Measurements from ENCODE around the gene VTN.
"Not testable (repeated sequence)": the region's sequence is repeated elsewhere in the genome, so short reads cannot be mapped to it uniquely, and the experiment has no call there.

VTN gene

DNA sequence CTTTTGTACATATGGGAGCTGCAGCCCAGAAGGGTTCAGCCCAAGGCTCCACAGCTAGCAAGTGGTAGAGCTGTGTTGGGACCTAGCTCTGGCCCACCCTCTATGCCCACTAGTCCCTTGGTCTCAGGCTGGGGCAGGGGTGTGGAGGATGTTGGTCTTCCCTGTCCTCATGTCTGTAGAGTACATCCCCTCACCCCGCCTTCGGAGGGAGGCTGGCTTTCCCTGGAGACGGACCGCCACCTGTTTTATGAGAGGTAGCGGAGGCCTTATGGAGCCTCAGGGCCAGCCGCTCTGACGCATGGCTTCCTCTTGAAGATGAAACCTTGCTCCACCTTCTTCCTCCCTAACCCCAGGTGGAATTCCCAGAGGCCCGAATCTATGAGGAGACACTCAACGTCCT, 26.1 kb downstream of the VTN start:
- peaks cover 33 to 100% (median 94%) of the 10 kb centered on the region in 3 donors for H3K36me3 ChIP-seq
- TF ChIP-seq, protein P1, sequence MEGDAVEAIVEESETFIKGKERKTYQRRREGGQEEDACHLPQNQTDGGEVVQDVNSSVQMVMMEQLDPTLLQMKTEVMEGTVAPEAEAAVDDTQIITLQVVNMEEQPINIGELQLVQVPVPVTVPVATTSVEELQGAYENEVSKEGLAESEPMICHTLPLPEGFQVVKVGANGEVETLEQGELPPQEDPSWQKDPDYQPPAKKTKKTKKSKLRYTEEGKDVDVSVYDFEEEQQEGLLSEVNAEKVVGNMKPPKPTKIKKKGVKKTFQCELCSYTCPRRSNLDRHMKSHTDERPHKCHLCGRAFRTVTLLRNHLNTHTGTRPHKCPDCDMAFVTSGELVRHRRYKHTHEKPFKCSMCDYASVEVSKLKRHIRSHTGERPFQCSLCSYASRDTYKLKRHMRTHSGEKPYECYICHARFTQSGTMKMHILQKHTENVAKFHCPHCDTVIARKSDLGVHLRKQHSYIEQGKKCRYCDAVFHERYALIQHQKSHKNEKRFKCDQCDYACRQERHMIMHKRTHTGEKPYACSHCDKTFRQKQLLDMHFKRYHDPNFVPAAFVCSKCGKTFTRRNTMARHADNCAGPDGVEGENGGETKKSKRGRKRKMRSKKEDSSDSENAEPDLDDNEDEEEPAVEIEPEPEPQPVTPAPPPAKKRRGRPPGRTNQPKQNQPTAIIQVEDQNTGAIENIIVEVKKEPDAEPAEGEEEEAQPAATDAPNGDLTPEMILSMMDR (IDR thresholded peaks at IDR 0.05) = no peak
- no peaks in the 10 kb centered on the region for H3K9me3 ChIP-seq
- no peak overlapping the region for H3K27ac ChIP-seq
- no peak overlapping the region for H3K4me3 ChIP-seq
- DNase-seq = no peak
- intact Hi-C loops (cut with DNase I; ENCODE audit: low total_unique reads) = no loop called here
- H3K27me3 ChIP-seq = no peaks in the 10 kb centered on the region
- peaks cover 0 to 30% (median 14%) of the 10 kb centered on the region in 4 donors for H3K4me1 ChIP-seq

DNA sequence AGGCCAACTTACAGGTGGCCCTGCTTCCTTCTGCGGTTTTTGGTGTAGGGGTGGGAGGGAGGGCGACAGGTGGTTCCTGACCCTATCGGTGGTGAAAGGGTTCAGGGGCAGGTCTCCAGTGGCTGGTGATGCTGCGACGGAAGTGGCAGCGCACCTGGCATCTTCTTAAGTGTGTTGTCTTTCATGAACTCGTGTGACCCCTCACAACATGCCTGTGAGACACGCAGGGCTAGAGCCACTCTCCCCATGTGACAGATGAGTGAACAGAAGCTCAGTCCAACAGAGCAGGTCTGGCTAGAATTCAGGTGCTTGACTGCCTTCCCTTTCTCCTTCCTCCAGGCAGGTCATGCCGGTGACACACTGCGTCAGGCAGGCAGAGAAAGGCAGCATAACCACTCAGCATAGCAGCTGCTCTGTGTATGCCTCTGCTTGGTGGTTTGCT, 26.6 kb downstream of the VTN start:
- Histone ChIP-seq H3K27me3 (no peaks in the 10 kb centered on the region), H3K4me3 (no peak overlapping the region), H3K4me1 (peaks cover 0 to 33% (median 16%) of the 10 kb centered on the region in 4 donors), H3K36me3 (peaks cover 31 to 95% (median 89%) of the 10 kb centered on the region in 3 donors), H3K9me3 (no peaks in the 10 kb centered on the region), H3K27ac (no peak overlapping the region)
- no peak for DNase-seq
- intact Hi-C loops (cut with DNase I; ENCODE audit: low total_unique reads) = no loop called here
- TF ChIP-seq, protein P1 (IDR thresholded peaks at IDR 0.05) = no peak

DNA sequence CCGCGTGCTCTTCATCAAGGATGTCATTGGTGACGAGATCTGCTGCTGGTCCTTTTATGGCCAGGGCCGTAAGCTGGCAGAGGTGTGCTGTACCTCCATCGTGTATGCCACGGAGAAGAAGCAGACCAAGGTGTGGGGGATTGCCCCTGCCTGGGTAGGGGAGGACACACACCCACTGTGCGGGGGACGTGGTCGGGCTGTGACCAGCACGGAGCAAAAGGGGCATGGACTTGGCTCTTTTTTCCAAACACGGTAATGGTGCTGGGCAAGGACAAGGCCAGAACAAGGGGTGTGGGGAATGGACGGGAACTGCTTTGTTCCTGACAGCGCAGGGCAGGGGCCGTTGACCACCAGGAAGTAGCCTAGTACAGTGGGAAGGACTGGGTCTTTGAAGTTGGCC, 27.8 kb downstream of the VTN start:
- H3K4me1 ChIP-seq = peaks cover 0 to 37% (median 22%) of the 10 kb centered on the region in 4 donors
- no peak for DNase-seq
- no peak overlapping the region for H3K4me3 ChIP-seq
- peaks cover 31 to 83% (median 77%) of the 10 kb centered on the region in 3 donors for H3K36me3 ChIP-seq
- H3K9me3 ChIP-seq = no peaks in the 10 kb centered on the region
- H3K27me3 ChIP-seq = no peaks in the 10 kb centered on the region
- no peak overlapping the region for H3K27ac ChIP-seq
- TF ChIP-seq, protein P1 (IDR thresholded peaks at IDR 0.05) = no peak
- intact Hi-C loops (cut with DNase I; ENCODE audit: low total_unique reads) = no loop called here

DNA sequence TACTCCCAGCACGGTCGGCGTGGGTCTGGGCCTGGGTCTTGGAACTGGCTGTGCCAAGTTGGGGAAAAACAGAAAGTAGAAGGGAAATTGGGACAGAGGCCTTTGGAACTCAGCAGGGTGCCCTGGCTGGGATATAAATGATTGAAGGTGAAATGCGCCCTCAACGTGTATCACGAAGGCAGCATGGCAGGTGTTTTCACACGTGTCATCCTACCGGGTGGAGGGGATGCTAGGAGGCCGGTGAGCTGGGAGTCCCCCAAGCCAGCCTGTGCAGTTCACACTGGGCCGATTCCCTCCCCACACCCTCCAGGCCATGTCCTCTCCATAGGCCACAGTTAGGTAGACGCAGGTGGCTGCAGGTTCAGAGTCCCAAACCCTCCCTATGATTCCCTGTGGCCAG, 28.6 kb downstream of the VTN start:
- H3K9me3 ChIP-seq = no peaks in the 10 kb centered on the region
- H3K4me1 ChIP-seq = peaks cover 0 to 38% (median 26%) of the 10 kb centered on the region in 4 donors
- intact Hi-C loops (cut with DNase I; ENCODE audit: low total_unique reads) = no loop called here
- H3K36me3 ChIP-seq = peaks cover 31 to 75% (median 70%) of the 10 kb centered on the region in 3 donors
- TF ChIP-seq, protein P1 (IDR thresholded peaks at IDR 0.05) = no peak
- no peak overlapping the region for H3K27ac ChIP-seq
- DNase-seq = no peak
- H3K27me3 ChIP-seq = no peaks in the 10 kb centered on the region
- no peak overlapping the region for H3K4me3 ChIP-seq

DNA sequence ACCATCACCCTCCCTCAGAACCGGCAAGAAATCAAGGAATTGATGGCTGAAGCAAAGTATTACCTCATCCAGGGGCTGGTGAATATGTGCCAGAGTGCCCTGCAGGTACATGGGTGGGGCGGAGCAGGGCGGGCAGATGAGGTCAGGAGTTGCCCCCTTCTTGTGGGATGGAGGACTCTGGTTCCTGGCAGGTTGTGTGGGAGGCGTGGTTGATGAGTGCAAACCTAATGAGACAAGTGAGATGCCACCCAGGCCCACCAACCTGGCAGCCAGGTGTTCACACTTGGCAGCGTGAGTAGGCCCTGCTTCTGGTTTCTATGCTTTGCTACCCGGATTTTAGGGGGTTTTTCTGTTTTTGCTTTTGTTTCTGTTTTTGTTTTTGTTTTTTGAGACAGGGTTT, 29.7 kb downstream of the VTN start:
- Histone ChIP-seq H3K4me1 (peaks cover 0 to 30% (median 27%) of the 10 kb centered on the region in 4 donors), H3K36me3 (peaks cover 31 to 63% (median 58%) of the 10 kb centered on the region in 3 donors), H3K27ac (no peak overlapping the region), H3K27me3 (no peaks in the 10 kb centered on the region), H3K4me3 (no peak overlapping the region), H3K9me3 (no peaks in the 10 kb centered on the region)
- DNase-seq = no peak
- TF ChIP-seq, protein P1 (IDR thresholded peaks at IDR 0.05) = no peak
- intact Hi-C loops (cut with DNase I; ENCODE audit: low total_unique reads) = no loop called here

DNA sequence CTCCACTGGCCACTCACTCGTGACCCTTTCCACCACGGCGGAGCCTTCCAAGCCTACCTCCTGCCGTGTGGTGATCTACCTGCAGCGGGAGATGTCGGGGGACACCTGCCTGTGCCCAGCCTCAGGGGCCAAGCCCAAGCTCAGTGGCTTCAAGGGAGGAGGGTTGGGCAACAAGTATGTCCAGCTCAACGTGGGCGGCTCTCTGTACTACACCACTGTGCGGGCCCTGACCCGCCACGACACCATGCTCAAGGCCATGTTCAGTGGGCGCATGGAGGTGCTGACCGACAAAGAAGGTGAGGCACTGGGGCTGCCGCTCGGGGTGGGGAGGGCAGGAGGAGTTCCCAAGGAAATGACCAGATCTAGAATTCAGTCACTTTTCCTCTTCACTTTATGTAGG, 30.7 kb downstream of the VTN start:
- TF ChIP-seq, protein P1 (IDR thresholded peaks at IDR 0.05) = no peak
- no peak overlapping the region for H3K27ac ChIP-seq
- intact Hi-C loops (cut with DNase I; ENCODE audit: low total_unique reads) = loop anchor here (5.0 to 10.0 kb wide), 3 partner anchors 295 to 955 kb away; partner anchors contain the start of genes NLK, NUFIP2 and PHF12
- H3K9me3 ChIP-seq = no peaks in the 10 kb centered on the region
- peaks cover 0 to 34% (median 28%) of the 10 kb centered on the region in 4 donors for H3K4me1 ChIP-seq
- no peaks in the 10 kb centered on the region for H3K27me3 ChIP-seq
- H3K4me3 ChIP-seq = no peak overlapping the region
- DNase-seq = no peak
- peaks cover 31 to 54% (median 50%) of the 10 kb centered on the region in 3 donors for H3K36me3 ChIP-seq

DNA sequence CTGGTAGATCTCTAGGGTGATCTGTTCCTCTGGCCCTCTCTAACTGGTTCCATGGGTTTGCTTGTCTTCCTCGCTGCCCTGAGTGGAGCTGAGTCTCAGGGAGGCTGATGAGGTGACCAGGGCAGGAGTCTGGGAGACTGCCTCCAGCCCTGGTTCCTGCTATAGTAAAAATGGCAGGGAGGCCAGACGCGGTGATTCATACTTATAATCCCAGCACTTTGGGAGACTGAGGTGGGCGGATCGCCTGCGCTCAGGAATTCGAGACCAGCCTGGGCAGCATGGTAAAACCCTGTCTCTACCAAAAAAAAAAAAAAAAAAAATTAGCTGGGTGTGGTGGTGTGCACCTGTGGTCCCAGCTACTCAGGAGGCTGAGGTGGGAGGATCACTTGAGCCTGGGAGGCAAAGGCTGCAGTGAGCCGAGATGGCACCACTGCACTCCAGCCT, 31.3 kb downstream of the VTN start:
- H3K9me3 ChIP-seq, DNase-seq, H3K27me3 ChIP-seq, H3K27ac ChIP-seq, H3K4me3 ChIP-seq: not testable (repeated sequence)
- H3K4me1 ChIP-seq = peaks cover 0 to 41% (median 35%) of the 10 kb centered on the region in 4 donors
- intact Hi-C loops (cut with DNase I; ENCODE audit: low total_unique reads) = loop anchor here (5.0 to 10.0 kb wide), 3 partner anchors 294 to 956 kb away; partner anchors contain the start of genes NLK, NUFIP2 and PHF12
- H3K36me3 ChIP-seq = peaks cover 31 to 47% (median 43%) of the 10 kb centered on the region in 3 donors

Measured in tibial artery (tissue), 4 donors.